ENCODE data around the gene IYD.

Gene IYD

DNA sequence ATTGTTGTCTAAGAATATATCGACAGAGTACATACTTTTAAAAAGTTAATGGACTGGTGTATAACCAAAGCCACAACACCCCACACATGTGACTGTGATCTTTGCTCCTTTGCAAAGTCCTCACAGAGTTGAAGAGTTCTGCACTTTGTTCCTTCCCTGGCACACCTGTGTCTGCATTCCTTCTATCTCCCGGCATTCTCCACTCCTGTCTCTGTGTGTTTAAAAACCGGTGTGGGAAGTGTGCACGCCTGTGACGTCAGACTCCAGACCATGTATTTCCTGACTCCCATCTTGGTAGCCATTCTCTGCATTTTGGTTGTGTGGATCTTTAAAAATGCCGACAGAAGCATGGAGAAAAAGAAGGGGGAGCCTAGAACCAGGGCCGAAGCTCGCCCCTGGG, at the start of gene IYD:
IYD (plus strand) TSS at position 251 of the 400 bp plus-strand sequence; CDS start at position 271, 20 bp downstream.
- H3K27ac Mint-ChIP-seq, result no peak within 1 kb of the TSS
- H3K4me3 Mint-ChIP-seq, result no peak within 1 kb of the TSS
- DNase-seq (no peak), ATAC-seq (no peak)
- H3K36me3 Mint-ChIP-seq (ENCODE audit: low read depth), result no peaks in the 10 kb centered on the region
- H3K4me1 Mint-ChIP-seq, result no peaks in the 10 kb centered on the region
- peaks cover 7% of the 10 kb centered on the region for H3K27me3 Mint-ChIP-seq
- no peaks in the 10 kb centered on the region for H3K9me3 Mint-ChIP-seq

GRCh38 chr6:150319924-150320323, 48.9 kb upstream of the IYD start:
- no peak for ATAC-seq
- peaks cover 7% of the 10 kb centered on the region for H3K27me3 Mint-ChIP-seq
- H3K4me3 Mint-ChIP-seq, result no peak overlapping the region
- no peak for DNase-seq
- H3K27ac Mint-ChIP-seq, result no peak overlapping the region
- H3K4me1 Mint-ChIP-seq, result no peaks in the 10 kb centered on the region
- no peaks in the 10 kb centered on the region for H3K9me3 Mint-ChIP-seq
- no peaks in the 10 kb centered on the region for H3K36me3 Mint-ChIP-seq (ENCODE audit: low read depth)

- H3K4me1 Mint-ChIP-seq, result no peaks in the 10 kb centered on the region
- no peak overlapping the region for H3K4me3 Mint-ChIP-seq
- ATAC-seq (no peak), DNase-seq (no peak)
- H3K27me3 Mint-ChIP-seq, result peaks cover 7% of the 10 kb centered on the region
- H3K9me3 Mint-ChIP-seq, result no peaks in the 10 kb centered on the region
- H3K27ac Mint-ChIP-seq, result no peak overlapping the region
- H3K36me3 Mint-ChIP-seq (ENCODE audit: low read depth), result no peaks in the 10 kb centered on the region
Measured at GRCh38 chr6:150320442-150320841, 48.4 kb upstream of the IYD start.

- DNase-seq (no peak), ATAC-seq (no peak)
- H3K4me1 Mint-ChIP-seq, result no peaks in the 10 kb centered on the region
- H3K27me3 Mint-ChIP-seq, result peaks cover 9% of the 10 kb centered on the region
- H3K36me3 Mint-ChIP-seq (ENCODE audit: low read depth), result no peaks in the 10 kb centered on the region
- H3K27ac Mint-ChIP-seq, result no peak overlapping the region
- H3K9me3 Mint-ChIP-seq, result no peaks in the 10 kb centered on the region
- no peak overlapping the region for H3K4me3 Mint-ChIP-seq
Measured at GRCh38 chr6:150322466-150322871, 46.3 kb upstream of the IYD start.

DNA sequence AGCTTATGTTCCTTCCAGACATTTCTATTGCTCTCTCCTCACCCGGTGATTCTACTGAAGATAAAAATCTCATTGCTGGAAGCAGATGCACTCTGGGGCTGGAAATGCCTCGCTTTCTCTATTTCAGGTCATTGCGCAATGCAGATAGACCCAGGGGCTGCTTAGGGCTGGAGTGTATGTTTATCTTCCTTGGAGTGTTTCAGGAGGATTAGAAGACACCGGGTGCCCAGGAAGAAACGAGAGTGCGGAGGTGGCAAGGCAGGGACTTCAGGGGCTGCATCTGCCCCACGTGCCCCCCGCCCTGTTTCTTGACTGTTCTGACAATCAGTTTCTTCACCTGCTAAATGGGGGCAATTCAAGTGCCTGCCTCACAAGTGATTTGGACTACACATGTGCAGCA, 45.6 kb upstream of the IYD start:
- no peaks in the 10 kb centered on the region for H3K4me1 Mint-ChIP-seq

GRCh38 chr6:150324044-150324443, 44.8 kb upstream of the IYD start:
- H3K4me3 Mint-ChIP-seq, result no peak overlapping the region
- H3K4me1 Mint-ChIP-seq, result no peaks in the 10 kb centered on the region
- DNase-seq (no peak), ATAC-seq (no peak)
- no peaks in the 10 kb centered on the region for H3K36me3 Mint-ChIP-seq (ENCODE audit: low read depth)
- H3K27ac Mint-ChIP-seq, result no peak overlapping the region
- peaks cover 9% of the 10 kb centered on the region for H3K27me3 Mint-ChIP-seq
- H3K9me3 Mint-ChIP-seq, result no peaks in the 10 kb centered on the region

More for the DNA sequence above, 45.6 kb upstream of the IYD start:
- Mint-ChIP-seq H3K27me3 (peaks cover 9% of the 10 kb centered on the region), H3K9me3 (no peaks in the 10 kb centered on the region), H3K36me3 (ENCODE audit: low read depth) (no peaks in the 10 kb centered on the region), H3K27ac (no peak overlapping the region), H3K4me3 (no peak overlapping the region)
- no peak for DNase-seq
- no peak for ATAC-seq

- peaks cover 12% of the 10 kb centered on the region for H3K27me3 Mint-ChIP-seq
- H3K4me3 Mint-ChIP-seq, result no peak overlapping the region
- H3K27ac Mint-ChIP-seq, result no peak overlapping the region
- no peaks in the 10 kb centered on the region for H3K36me3 Mint-ChIP-seq (ENCODE audit: low read depth)
- H3K9me3 Mint-ChIP-seq, result no peaks in the 10 kb centered on the region
- H3K4me1 Mint-ChIP-seq, result no peaks in the 10 kb centered on the region
- no peak for DNase-seq
- ATAC-seq, result no peak
Measured at GRCh38 chr6:150325066-150325772, 43.6 kb upstream of the IYD start.

- no peaks in the 10 kb centered on the region for H3K36me3 Mint-ChIP-seq (ENCODE audit: low read depth)
- H3K27me3 Mint-ChIP-seq, result peaks cover 7% of the 10 kb centered on the region
- ATAC-seq, result no peak
- H3K9me3 Mint-ChIP-seq, result no peaks in the 10 kb centered on the region
- no peaks in the 10 kb centered on the region for H3K4me1 Mint-ChIP-seq
- no peak overlapping the region for H3K27ac Mint-ChIP-seq
- H3K4me3 Mint-ChIP-seq, result no peak overlapping the region
- DNase-seq, result no peak
Measured at GRCh38 chr6:150327117-150327774, 41.6 kb upstream of the IYD start.

DNA sequence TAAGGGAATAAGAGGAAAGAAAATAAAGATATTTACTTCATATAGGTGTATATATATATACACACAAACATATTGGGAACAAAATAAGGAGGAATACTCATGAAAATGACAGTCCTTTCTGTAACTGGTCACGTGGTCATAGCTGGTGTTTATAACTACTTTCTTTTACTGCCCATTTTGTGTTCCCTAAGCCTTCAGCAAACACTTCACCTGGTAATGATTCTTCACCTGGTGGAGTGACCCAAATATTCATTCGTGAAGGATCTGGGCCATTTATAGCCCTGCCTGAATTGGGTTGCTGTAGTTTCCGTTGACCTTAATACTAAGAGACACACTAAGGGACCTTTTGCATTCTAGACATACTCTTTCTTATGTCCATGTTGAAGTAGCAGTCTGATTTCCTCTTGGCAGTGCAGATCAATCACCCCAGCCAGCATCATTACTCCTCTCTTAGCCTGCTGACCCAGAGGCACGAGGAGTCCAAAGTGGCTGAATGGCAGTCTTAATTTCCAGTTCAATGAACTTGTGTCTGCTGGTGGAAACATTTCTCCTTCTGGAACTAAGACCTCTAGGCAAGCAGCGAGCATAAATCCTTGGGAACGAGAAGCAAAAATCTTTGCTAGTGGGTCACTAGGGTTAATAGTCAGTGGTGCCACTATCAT, 39.9 kb upstream of the IYD start:
- Mint-ChIP-seq H3K4me3 (no peak overlapping the region), H3K36me3 (ENCODE audit: low read depth) (no peaks in the 10 kb centered on the region), H3K27ac (no peak overlapping the region), H3K4me1 (no peaks in the 10 kb centered on the region), H3K27me3 (peaks cover 8% of the 10 kb centered on the region), H3K9me3 (no peaks in the 10 kb centered on the region)
- no peak for DNase-seq
- ATAC-seq, result no peak

GRCh38 chr6:150331344-150331743, 37.5 kb upstream of the IYD start:
- H3K27me3 Mint-ChIP-seq, result peaks cover 12% of the 10 kb centered on the region
- DNase-seq, result no peak
- no peaks in the 10 kb centered on the region for H3K4me1 Mint-ChIP-seq
- H3K4me3 Mint-ChIP-seq, result no peak overlapping the region
- no peak overlapping the region for H3K27ac Mint-ChIP-seq
- no peaks in the 10 kb centered on the region for H3K36me3 Mint-ChIP-seq (ENCODE audit: low read depth)
- no peaks in the 10 kb centered on the region for H3K9me3 Mint-ChIP-seq
- no peak for ATAC-seq

DNA sequence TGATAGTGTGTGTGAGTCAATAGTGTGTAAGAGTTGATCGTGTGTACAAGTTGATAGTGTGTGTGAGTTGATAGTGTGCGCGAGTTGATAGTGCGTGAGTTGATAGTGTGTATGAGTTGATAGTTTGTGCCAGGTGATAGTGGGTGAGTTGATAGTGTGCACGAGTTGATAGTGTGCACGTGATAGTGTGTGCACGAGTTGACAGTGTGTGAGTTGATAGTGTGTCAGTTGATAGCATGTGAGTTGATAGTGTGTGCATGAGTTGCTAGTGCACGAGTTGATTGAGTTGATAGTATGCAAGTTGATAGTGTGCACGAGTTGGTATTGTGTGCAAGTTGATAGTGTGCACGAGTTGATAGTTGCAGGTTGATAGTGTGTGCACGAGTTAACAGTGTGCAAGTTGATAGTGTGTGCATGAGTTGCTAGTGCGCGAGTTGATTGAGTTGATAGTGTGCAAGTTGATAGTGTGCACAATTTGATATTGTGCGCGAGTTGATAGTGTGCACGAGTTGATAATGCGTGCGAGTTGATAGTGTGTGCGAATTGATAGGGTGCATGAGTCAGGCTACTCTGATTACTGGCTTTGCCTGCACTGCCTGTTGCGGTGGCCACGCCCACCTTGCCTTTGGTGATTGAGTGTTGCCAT, 35.8 kb upstream of the IYD start:
- Mint-ChIP-seq H3K36me3 (ENCODE audit: low read depth) (no peaks in the 10 kb centered on the region), H3K27ac (no peak overlapping the region), H3K9me3 (no peaks in the 10 kb centered on the region), H3K4me1 (no peaks in the 10 kb centered on the region), H3K4me3 (no peak overlapping the region), H3K27me3 (peaks cover 17% of the 10 kb centered on the region)
- DNase-seq (no peak), ATAC-seq (no peak)

DNA sequence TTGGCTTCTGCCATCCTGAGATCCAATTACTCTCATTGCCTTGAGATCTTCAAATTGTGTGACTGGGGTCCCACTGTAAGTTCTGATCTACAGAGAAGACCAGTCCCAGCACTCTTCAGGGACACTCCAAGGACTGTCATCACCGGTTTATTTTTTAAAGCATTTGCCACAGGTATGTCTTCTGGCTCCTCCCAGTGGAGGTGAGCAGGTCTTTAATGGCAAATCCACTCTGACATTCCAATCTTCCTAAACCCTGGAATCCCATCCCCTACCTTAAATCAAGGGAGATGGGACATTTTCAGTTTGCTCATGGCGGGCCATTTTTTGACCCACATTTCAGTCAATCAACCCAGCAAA, 35.2 kb upstream of the IYD start:
- no peak for DNase-seq
- Mint-ChIP-seq H3K9me3 (no peaks in the 10 kb centered on the region), H3K36me3 (ENCODE audit: low read depth) (no peaks in the 10 kb centered on the region), H3K4me3 (no peak overlapping the region), H3K4me1 (no peaks in the 10 kb centered on the region), H3K27ac (no peak overlapping the region), H3K27me3 (peaks cover 17% of the 10 kb centered on the region)
- ATAC-seq, result no peak

DNA sequence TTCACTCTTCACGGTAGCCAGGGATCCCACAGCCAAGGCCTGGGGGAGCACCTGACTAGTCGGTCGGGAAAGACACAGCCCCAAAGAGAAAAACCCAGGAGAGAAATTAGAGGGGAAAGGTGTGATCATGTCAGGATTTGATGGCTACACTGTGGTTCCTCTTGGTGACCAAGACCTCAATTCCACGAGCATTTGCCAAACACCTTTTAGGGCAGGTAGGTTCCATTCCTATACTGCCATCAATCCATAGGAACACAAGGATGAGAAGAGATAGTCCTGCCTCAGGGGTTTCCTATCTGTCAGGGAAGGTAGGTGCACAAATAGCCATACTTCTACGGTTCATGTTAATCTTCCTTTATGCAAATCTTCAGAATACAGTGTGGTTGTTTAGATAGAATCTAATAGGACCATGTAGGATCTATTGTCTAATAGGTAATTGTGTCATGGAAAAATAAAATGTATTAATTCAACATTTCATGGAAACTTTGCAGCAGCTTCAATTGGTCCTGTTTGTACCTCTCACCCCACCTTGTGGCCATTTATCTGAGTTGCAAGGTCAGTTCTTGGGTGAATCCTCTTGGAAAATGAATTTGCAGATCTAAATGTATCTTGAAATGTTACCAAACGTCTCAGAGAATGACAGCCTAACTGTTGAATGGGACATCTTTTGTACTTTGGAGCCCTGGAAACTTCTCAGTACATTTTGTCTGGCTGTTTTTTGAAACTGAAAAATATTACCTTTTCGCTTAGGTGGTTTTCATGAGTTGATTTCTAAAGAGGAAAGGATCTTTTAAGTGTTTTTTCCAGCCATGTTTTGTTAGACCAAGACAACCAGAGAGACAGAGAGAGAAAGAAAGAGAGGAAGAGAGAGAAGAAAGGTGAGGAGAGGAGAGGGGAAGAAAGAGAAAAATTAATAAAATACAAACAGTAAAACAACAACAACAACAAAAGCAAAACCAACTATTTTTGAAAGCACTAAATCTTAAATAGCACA, 33.7 kb upstream of the IYD start:
- ATAC-seq, result no peak
- Mint-ChIP-seq H3K27me3 (peaks cover 14% of the 10 kb centered on the region), H3K4me1 (no peaks in the 10 kb centered on the region), H3K36me3 (ENCODE audit: low read depth) (no peaks in the 10 kb centered on the region), H3K27ac (no peak overlapping the region), H3K4me3 (no peak overlapping the region), H3K9me3 (no peaks in the 10 kb centered on the region)
- DNase-seq, result peak; percentile 19

DNA sequence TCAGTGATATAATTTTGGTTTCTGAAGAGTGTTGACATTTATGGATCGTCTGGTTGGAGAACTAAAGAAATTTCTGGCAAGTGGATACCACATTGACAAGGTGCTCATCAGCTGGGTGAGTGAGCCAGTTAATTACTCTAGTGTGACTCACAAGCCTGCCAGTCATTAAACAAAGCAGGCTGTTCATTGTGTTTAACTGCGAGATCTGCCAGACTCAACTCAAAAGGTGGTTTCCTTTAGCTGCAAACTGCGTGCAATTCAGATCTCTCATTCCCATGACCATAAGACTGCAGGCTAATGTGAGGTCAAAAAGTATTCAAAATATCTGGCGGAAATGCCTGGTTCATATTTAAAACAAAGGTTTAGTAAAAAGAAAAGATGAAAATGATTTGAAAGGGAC, 32.5 kb upstream of the IYD start:
- Mint-ChIP-seq H3K27ac (no peak overlapping the region), H3K36me3 (ENCODE audit: low read depth) (no peaks in the 10 kb centered on the region), H3K9me3 (no peaks in the 10 kb centered on the region), H3K4me1 (no peaks in the 10 kb centered on the region), H3K4me3 (no peak overlapping the region), H3K27me3 (peaks cover 14% of the 10 kb centered on the region)
- ATAC-seq, result peak; percentile 59
- DNase-seq, result no peak

Measured in activated naive CD8-positive, alpha-beta T cell treated with anti-CD3 and anti-CD28 coated beads, Interleukin-2, amount 50 U/mL, for 24 hours (primary cell).